GM19372 (cell line): ENCODE data around the gene MYG1.

Experiments
- ATAC-seq: cut with Tn5 transposase; IDR thresholded peaks from one replicate; pipeline ENCODE4 v1.9.1; 2021; ENCODE audit warnings: mild to moderate bottlenecking, low read depth, moderate library complexity; ENCODE audit not compliant: unreplicated experiment

MYG1 gene

DNA sequence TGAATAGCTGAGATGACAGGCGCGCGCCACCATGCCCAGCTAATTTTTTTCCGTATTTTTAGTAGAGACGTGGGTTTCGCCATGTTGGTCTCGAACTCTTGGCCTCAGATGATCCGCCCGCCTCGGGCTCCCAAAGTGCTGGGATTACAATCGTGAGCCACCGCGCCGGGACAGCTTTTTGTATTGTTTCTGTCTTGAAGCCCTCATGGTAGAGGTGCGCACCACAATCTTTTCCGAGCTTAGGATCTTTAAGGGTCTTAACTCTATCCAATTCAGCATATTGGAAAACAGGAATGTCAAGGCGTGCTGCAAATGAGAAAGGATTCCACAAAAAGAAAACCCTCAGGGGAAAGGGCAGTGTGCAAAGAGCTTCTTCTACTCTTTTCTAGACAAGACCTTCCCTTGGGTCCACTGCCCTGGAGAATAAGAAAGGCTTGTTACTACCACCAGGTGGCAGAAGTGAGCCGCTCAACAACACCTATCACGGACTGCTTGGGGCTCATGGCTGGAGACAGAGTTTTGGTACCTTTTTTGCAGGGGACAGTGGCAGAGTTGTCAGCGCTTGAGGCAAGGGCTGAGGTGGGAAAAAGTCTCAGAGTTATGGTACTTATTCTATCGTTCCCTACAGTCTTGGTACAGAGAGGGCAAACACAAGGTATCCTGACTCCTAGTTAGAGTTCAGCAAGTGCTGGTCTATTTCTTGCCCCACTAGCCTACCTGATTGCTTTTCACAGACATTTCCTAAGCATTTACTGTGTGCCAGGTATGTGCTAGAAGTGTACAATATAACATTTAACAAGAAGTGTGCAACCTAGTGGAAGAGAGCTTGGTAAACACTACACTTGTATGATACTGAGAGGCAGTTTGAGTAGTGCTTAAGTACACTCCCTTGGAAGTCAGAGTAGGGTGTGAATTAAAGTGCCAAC is 53.1 kb downstream of the MYG1 start:
- ATAC-seq: no peak

DNA sequence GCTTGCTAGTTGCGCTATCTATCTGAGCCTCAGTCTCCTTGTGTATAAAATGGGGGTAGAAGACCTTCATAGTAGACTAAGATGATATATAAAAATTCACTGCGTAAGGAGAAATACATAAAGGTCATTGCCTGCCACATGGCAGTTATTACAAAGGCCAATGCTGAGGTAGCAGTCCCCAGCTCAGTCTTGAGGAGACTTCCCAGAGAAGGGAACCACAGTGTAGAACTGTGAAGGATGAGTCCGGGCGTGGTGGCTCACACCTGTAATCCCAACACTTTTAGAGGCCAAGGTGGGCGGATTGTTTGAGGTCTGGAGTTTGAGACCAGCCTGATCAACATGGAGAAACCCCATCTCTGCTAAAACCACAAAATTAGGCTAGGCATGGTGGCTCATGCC is 53.8 kb downstream of the MYG1 start:
- no peak for ATAC-seq

DNA sequence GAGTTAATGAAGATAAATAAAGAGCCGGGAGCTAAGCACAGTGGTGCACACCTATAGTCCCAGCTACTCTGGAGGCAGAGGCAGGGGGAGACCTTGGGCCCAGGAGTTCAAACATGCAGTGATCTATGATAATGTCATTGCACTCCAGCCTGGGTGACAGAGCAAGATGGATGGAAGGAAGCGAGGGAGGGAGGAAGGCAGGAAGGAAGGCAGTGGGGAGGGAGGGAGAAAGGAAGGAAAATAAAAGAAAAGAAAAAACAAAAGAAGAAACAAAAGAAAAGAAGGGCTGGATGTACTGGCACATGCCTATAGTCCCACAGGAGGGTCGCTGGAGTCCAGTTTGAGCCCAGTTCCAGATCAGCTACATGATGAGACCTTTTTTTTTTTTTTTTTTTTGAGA is 55.6 kb downstream of the MYG1 start:
- no peak for ATAC-seq
